ENCODE data around the gene TECPR2. TPM values are rescaled to one million over a fixed set of nuclear protein-coding genes. Genes with fewer than 3 reads are reported as not detected.
"Not testable (repeated sequence)": the region's sequence is repeated elsewhere in the genome, so short reads cannot be mapped to it uniquely, and the experiment has no call there.

The TECPR2 gene
- total RNA-seq, 1 experiment from 2014 or later = 3.2 TPM

- DNase-seq (ENCODE audit: extremely low read depth, low read depth) = not testable (repeated sequence)
These were observed 33.4 kb upstream of the TECPR2 start for GRCh38 chr14:102329381-102329780.

GRCh38 chr14:102330806-102331205 lies 31.9 kb upstream of the TECPR2 start:
- DNase-seq (ENCODE audit: extremely low read depth, low read depth) = no peak

- DNase-seq (ENCODE audit: extremely low read depth, low read depth) = no peak
These were observed 29.4 kb upstream of the TECPR2 start for GRCh38 chr14:102333390-102333789.

GRCh38 chr14:102333795-102334705 lies 28.7 kb upstream of the TECPR2 start:
- DNase-seq (ENCODE audit: extremely low read depth, low read depth) = no peak

GRCh38 chr14:102335163-102335562 lies 27.6 kb upstream of the TECPR2 start:
- DNase-seq (ENCODE audit: extremely low read depth, low read depth) = no peak

- DNase-seq (ENCODE audit: extremely low read depth, low read depth) = no peak
These were observed 24.0 kb upstream of the TECPR2 start for GRCh38 chr14:102338724-102339123.

- no peak for DNase-seq (ENCODE audit: extremely low read depth, low read depth)
These were observed 21.2 kb upstream of the TECPR2 start for GRCh38 chr14:102341566-102341965.

GRCh38 chr14:102342238-102342637 lies 20.5 kb upstream of the TECPR2 start:
- no peak for DNase-seq (ENCODE audit: extremely low read depth, low read depth)

GRCh38 chr14:102344084-102344483 lies 18.7 kb upstream of the TECPR2 start:
- no peak for DNase-seq (ENCODE audit: extremely low read depth, low read depth)

- no peak for DNase-seq (ENCODE audit: extremely low read depth, low read depth)
These were observed 18.3 kb upstream of the TECPR2 start for GRCh38 chr14:102344485-102344884.

- no peak for DNase-seq (ENCODE audit: extremely low read depth, low read depth)
These were observed 17.5 kb upstream of the TECPR2 start for GRCh38 chr14:102345232-102345631.

- no peak for DNase-seq (ENCODE audit: extremely low read depth, low read depth)
These were observed 16.1 kb upstream of the TECPR2 start for GRCh38 chr14:102346645-102347044.

- no peak for DNase-seq (ENCODE audit: extremely low read depth, low read depth)
These were observed 14.4 kb upstream of the TECPR2 start for GRCh38 chr14:102348376-102348775.

- DNase-seq (ENCODE audit: extremely low read depth, low read depth) = no peak
These were observed 11.7 kb upstream of the TECPR2 start for GRCh38 chr14:102351023-102351422.

- DNase-seq (ENCODE audit: extremely low read depth, low read depth) = not testable (repeated sequence)
These were observed 11.1 kb upstream of the TECPR2 start for GRCh38 chr14:102351593-102351992.

GRCh38 chr14:102352213-102352612 lies 10.5 kb upstream of the TECPR2 start:
- no peak for DNase-seq (ENCODE audit: extremely low read depth, low read depth)

GRCh38 chr14:102353126-102353619 lies 9.6 kb upstream of the TECPR2 start:
- DNase-seq (ENCODE audit: extremely low read depth, low read depth) = no peak

GRCh38 chr14:102356280-102356679 lies 6.5 kb upstream of the TECPR2 start:
- no peak for DNase-seq (ENCODE audit: extremely low read depth, low read depth)

GRCh38 chr14:102359341-102359740 lies 3.4 kb upstream of the TECPR2 start:
- no peak for DNase-seq (ENCODE audit: extremely low read depth, low read depth)

GRCh38 chr14:102360388-102360787 lies 2.4 kb upstream of the TECPR2 start:
- DNase-seq (ENCODE audit: extremely low read depth, low read depth) = no peak

GRCh38 chr14:102362084-102362483 lies 657 bp upstream of the TECPR2 start:
- no peak for DNase-seq (ENCODE audit: extremely low read depth, low read depth)

All from NCI-H460 (cell line).